Measurements from ENCODE around the gene SOBP.

Gene SOBP

GRCh38 chr6:107523794-107524193 lies 33.9 kb downstream of the SOBP start:
- DNase-seq (ENCODE audit: low read depth): no peak

GRCh38 chr6:107524626-107525025 lies 34.7 kb downstream of the SOBP start:
- no peak for DNase-seq (ENCODE audit: low read depth)

- no peak for DNase-seq (ENCODE audit: low read depth)
Observed at GRCh38 chr6:107531868-107532267, 42.0 kb downstream of the SOBP start.

GRCh38 chr6:107532706-107533105 lies 42.8 kb downstream of the SOBP start:
- no peak for DNase-seq (ENCODE audit: low read depth)

GRCh38 chr6:107533415-107534059 lies 43.6 kb downstream of the SOBP start:
- DNase-seq (ENCODE audit: low read depth): no peak

GRCh38 chr6:107534571-107535141 lies 44.7 kb downstream of the SOBP start:
- no peak for DNase-seq (ENCODE audit: low read depth)

- DNase-seq (ENCODE audit: low read depth): no peak
Observed at GRCh38 chr6:107535626-107536025, 45.7 kb downstream of the SOBP start.

GRCh38 chr6:107536180-107536961 lies 46.5 kb downstream of the SOBP start:
- DNase-seq (ENCODE audit: low read depth): no peak

GRCh38 chr6:107537559-107537958 lies 47.6 kb downstream of the SOBP start:
- DNase-seq (ENCODE audit: low read depth): no peak

GRCh38 chr6:107538856-107539387 lies 49.0 kb downstream of the SOBP start:
- DNase-seq (ENCODE audit: low read depth): no peak

- no peak for DNase-seq (ENCODE audit: low read depth)
Observed at GRCh38 chr6:107539409-107539808, 49.5 kb downstream of the SOBP start.

- DNase-seq (ENCODE audit: low read depth): no peak
Observed at GRCh38 chr6:107539849-107540464, 50.0 kb downstream of the SOBP start.

- DNase-seq (ENCODE audit: low read depth): no peak
Observed at GRCh38 chr6:107540465-107540857, 50.5 kb downstream of the SOBP start.

- DNase-seq (ENCODE audit: low read depth): no peak
Observed at GRCh38 chr6:107542192-107542668, 52.3 kb downstream of the SOBP start.

- no peak for DNase-seq (ENCODE audit: low read depth)
Observed at GRCh38 chr6:107543088-107543487, 53.2 kb downstream of the SOBP start.

GRCh38 chr6:107543567-107543966 lies 53.6 kb downstream of the SOBP start:
- no peak for DNase-seq (ENCODE audit: low read depth)

GRCh38 chr6:107545763-107546162 lies 55.8 kb downstream of the SOBP start:
- DNase-seq (ENCODE audit: low read depth): no peak

GRCh38 chr6:107546691-107547450 lies 57.0 kb downstream of the SOBP start:
- DNase-seq (ENCODE audit: low read depth): no peak

- no peak for DNase-seq (ENCODE audit: low read depth)
Observed at GRCh38 chr6:107547451-107547840, 57.5 kb downstream of the SOBP start.

- no peak for DNase-seq (ENCODE audit: low read depth)
Observed at GRCh38 chr6:107550241-107550840, 60.4 kb downstream of the SOBP start.

- no peak for DNase-seq (ENCODE audit: low read depth)
Observed at GRCh38 chr6:107550906-107551305, 61.0 kb downstream of the SOBP start.

All from T follicular helper cell (primary cell).